Measurements from ENCODE around the gene COL6A1.
A peak's percentile ranks its signal among the peaks of the same experiment; 100 is the strongest.

The COL6A1 gene

DNA sequence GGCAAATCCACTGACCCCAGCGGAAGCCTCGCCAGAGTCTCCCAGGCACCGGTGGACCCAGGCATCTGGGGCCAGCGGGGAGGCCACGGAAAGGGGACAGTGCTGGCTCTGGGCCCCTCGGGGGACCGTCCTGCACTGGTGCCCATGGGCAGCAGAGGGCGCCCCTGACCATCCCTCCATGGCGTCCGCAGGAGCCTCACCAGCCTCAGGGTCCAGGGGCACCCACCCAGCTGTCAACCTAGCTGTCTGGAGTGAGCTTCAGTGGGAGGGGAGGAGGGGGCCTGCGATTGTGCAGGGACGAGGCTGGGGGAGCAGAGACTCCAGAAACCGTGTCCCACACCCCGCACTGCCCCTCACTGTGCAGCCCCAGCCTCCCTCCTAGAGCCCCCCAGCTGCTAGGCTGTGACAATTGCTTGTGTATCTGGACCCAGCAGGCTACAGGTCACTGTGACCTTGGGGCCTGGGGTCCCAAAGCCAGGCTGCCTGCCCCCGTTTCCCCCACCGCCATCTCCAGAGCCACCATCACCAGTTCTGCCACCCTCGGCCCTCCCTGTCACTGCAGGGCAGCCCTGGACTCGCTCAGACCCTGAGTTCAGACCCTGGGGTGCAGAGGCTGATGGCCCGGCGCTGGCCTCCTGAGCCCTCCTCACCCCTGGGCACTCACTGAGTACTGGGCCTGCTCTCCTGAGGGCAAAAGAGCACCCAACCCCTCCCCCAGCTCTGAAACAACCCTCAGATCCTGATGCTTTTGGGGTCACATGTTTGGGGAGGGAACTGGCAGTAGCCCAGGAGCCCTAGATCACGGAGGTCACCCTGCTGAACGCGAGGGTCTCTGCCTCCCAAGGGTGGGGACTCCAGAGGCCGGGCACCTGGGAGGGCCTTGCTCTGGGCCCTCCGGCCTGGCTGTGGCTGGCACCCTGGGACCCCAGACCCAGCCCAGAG lies 10.6 kb upstream of the COL6A1 start:
- Histone ChIP-seq H3K9me3 (ENCODE audit: insufficient read depth, low read length) (peaks cover 16% of the 10 kb centered on the region), H3K27me3 (ENCODE audit: insufficient read depth, insufficient read length) (peaks cover 16% of the 10 kb centered on the region), H3K36me3 (ENCODE audit: insufficient read depth, insufficient read length, low read length) (no peaks in the 10 kb centered on the region), H3K4me1 (ENCODE audit: insufficient read depth, insufficient read length) (peaks cover 31% of the 10 kb centered on the region), H3K9ac (ENCODE audit: insufficient read length, low read depth) (peak overlapping the region; percentile 79), H3K4me3 (ENCODE audit: insufficient read length, low read depth) (no peak overlapping the region)
- no peak for DNase-seq (ENCODE audit: low read depth, low spot score)
- TF ChIP-seq YY1 (IDR thresholded peaks at IDR 0.05; ENCODE audit: insufficient read depth, insufficient read length) (no peak), SUZ12 (IDR thresholded peaks at IDR 0.05; ENCODE audit: extremely low read depth, insufficient read depth, insufficient read length) (no peak), ZNF274 (IDR thresholded peaks at IDR 0.05; ENCODE audit: low read depth, low read length) (no peak)

DNA sequence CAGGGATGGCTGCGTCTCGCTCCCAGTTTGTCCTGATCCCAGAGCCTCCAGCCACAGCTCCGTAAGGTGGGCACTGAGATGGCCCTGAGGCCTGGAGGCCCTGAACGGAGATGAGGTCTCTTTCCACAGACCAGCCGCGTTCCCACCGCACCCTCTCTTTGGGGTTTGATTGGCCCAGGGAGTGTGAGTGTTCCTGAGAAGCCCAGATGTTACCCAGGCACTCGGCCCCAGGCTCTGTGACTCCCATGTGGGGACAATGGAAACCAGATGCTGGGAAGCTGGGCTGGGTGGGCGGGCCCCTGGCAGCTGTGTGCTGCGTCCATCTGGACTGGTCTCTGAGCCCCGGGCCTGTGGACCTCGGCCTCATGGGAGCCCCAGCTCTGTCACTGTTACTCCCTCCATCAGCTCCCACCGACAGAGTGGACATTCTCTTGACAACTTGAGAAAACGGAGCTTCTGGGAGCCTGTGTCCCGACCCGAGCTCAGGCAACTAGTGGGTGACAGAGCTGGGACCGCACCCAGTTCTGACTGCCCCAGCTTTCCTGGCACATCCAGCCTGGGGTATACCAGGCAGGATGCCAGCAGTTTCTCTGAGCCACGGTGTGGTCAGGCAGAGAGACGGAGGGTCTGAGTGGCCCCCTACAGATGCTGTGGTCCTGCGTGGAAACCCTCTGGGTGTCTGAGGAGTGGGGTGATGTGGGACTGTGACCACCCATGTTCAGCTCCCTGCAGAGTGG lies 9.8 kb upstream of the COL6A1 start:
- Histone ChIP-seq H3K27me3 (ENCODE audit: insufficient read depth, insufficient read length) (peaks cover 16% of the 10 kb centered on the region), H3K4me1 (ENCODE audit: insufficient read depth, insufficient read length) (peaks cover 31% of the 10 kb centered on the region), H3K9me3 (ENCODE audit: insufficient read depth, low read length) (peaks cover 7% of the 10 kb centered on the region; the same call in 1 of the 2 replicates), H3K9ac (ENCODE audit: insufficient read length, low read depth) (peak overlapping the region; percentile 94), H3K36me3 (ENCODE audit: insufficient read depth, insufficient read length, low read length) (no peaks in the 10 kb centered on the region), H3K4me3 (ENCODE audit: insufficient read length, low read depth) (peak overlapping the region; percentile 75)
- no peak for TF ChIP-seq YY1 (IDR thresholded peaks at IDR 0.05; ENCODE audit: insufficient read depth, insufficient read length)
- TF ChIP-seq ZNF274 (IDR thresholded peaks at IDR 0.05; ENCODE audit: low read depth, low read length): no peak
- TF ChIP-seq SUZ12 (IDR thresholded peaks at IDR 0.05; ENCODE audit: extremely low read depth, insufficient read depth, insufficient read length): no peak
- no peak for DNase-seq (ENCODE audit: low read depth, low spot score)

DNA sequence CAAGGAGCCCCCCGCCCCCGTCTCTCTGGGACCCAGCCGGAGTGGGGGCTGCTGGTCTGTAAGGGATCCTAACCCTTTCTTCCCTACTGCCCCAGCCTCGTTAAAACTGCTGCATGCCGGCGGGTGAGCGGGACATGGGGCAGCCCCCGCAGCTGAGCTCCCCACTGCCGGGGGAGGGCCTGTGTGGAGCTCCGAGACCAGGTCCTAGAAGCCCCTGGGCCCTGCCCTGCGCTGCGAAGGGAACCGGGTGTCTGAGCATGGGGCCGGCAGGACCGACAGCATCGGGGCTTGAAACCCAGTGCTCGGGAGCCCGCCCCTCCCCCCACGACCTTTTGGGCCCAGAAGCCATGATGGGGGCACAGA lies 9.2 kb upstream of the COL6A1 start:
- Histone ChIP-seq H3K4me1 (ENCODE audit: insufficient read depth, insufficient read length) (peaks cover 31% of the 10 kb centered on the region), H3K9me3 (ENCODE audit: insufficient read depth, low read length) (peaks cover 2% of the 10 kb centered on the region; the same call in 1 of the 2 replicates), H3K9ac (ENCODE audit: insufficient read length, low read depth) (peak overlapping the region; percentile 94), H3K4me3 (ENCODE audit: insufficient read length, low read depth) (peak overlapping the region; percentile 75), H3K27me3 (ENCODE audit: insufficient read depth, insufficient read length) (peaks cover 16% of the 10 kb centered on the region), H3K36me3 (ENCODE audit: insufficient read depth, insufficient read length, low read length) (no peaks in the 10 kb centered on the region)
- TF ChIP-seq SUZ12 (IDR thresholded peaks at IDR 0.05; ENCODE audit: extremely low read depth, insufficient read depth, insufficient read length) (no peak), ZNF274 (IDR thresholded peaks at IDR 0.05; ENCODE audit: low read depth, low read length) (no peak), YY1 (IDR thresholded peaks at IDR 0.05; ENCODE audit: insufficient read depth, insufficient read length) (no peak)
- no peak for DNase-seq (ENCODE audit: low read depth, low spot score)

DNA sequence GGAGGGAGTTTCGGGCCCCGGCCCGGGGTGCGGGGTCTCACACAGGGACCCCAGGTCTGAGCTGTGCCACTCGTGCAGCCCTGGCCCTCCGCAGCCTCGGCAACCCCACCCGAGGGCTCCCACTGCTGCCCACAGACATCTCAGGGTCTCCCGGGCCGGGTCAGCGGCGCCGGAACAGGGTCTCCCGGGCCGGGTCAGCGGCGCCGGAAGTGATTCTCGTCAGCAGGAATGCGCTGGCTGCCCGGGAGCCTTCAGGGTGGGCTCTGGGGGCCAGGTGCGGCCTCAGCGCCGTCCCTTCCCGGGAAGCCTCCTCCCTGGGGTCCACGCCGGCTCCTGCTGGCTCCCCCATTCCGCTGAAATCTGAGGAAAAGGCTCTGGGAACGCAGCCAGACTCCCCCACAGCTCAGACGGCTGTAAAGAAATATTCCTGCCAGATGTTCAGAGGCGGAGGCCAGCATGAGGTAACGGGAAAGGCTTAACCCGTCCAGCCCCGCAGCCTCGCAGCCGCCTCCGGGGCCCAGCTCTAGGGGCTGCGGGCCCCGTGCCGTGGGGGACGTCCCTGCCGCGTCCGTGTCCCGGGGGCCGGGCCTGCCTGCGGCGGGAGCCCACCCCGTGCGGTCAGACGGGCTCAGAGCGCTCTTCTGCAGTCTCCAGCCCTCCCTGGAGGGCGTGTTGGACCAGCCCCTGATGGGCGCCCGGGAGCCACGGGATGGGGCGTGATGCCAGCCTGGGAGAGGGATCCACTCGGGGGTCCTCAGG lies 8.7 kb upstream of the COL6A1 start:
- Histone ChIP-seq H3K4me1 (ENCODE audit: insufficient read depth, insufficient read length) (peaks cover 31% of the 10 kb centered on the region), H3K36me3 (ENCODE audit: insufficient read depth, insufficient read length, low read length) (no peaks in the 10 kb centered on the region), H3K9me3 (ENCODE audit: insufficient read depth, low read length) (no peaks in the 10 kb centered on the region), H3K4me3 (ENCODE audit: insufficient read length, low read depth) (peak overlapping the region; percentile 75), H3K9ac (ENCODE audit: insufficient read length, low read depth) (peak overlapping the region; percentile 94), H3K27me3 (ENCODE audit: insufficient read depth, insufficient read length) (peaks cover 16% of the 10 kb centered on the region)
- TF ChIP-seq ZNF274 (IDR thresholded peaks at IDR 0.05; ENCODE audit: low read depth, low read length) (no peak), SUZ12 (IDR thresholded peaks at IDR 0.05; ENCODE audit: extremely low read depth, insufficient read depth, insufficient read length) (no peak), YY1 (IDR thresholded peaks at IDR 0.05; ENCODE audit: insufficient read depth, insufficient read length) (no peak)
- no peak for DNase-seq (ENCODE audit: low read depth, low spot score)

DNA sequence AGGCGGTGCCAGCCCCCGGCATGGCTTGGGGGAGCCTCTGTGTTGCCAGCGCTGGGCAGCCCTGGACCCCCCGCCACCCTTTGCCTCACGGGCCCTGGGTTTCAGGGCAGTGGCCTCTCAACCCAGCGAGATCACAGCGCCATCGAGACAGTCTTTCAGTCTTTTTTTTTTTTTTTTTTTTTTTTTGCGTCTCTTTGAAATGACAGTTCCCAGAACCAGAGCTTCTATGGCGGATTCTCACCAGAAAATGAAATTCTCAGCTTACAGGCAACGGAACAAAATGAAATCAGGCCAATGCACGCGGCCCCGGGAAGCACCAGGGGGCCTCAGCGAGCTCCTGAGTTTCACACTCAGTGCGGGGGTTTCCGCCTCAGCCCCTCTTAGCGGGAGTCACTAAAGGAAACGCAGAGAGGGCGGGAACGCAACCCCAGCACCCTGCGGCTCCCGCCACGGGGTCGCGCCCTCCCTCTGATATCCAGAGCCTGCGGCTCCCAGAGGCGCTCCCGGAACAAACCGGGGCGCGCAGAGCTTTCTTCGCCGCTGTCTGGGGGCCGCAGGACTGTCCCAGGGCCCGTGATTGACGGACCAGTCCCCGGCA lies 8.0 kb upstream of the COL6A1 start:
- Histone ChIP-seq H3K27me3 (ENCODE audit: insufficient read depth, insufficient read length) (peaks cover 16% of the 10 kb centered on the region), H3K9me3 (ENCODE audit: insufficient read depth, low read length) (no peaks in the 10 kb centered on the region), H3K4me1 (ENCODE audit: insufficient read depth, insufficient read length) (peaks cover 31% of the 10 kb centered on the region), H3K36me3 (ENCODE audit: insufficient read depth, insufficient read length, low read length) (no peaks in the 10 kb centered on the region), H3K4me3 (ENCODE audit: insufficient read length, low read depth) (peak overlapping the region; percentile 75), H3K9ac (ENCODE audit: insufficient read length, low read depth) (peak overlapping the region; percentile 94)
- no peak for DNase-seq (ENCODE audit: low read depth, low spot score)
- TF ChIP-seq SUZ12 (IDR thresholded peaks at IDR 0.05; ENCODE audit: extremely low read depth, insufficient read depth, insufficient read length) (no peak), ZNF274 (IDR thresholded peaks at IDR 0.05; ENCODE audit: low read depth, low read length) (no peak), YY1 (IDR thresholded peaks at IDR 0.05; ENCODE audit: insufficient read depth, insufficient read length) (no peak)

DNA sequence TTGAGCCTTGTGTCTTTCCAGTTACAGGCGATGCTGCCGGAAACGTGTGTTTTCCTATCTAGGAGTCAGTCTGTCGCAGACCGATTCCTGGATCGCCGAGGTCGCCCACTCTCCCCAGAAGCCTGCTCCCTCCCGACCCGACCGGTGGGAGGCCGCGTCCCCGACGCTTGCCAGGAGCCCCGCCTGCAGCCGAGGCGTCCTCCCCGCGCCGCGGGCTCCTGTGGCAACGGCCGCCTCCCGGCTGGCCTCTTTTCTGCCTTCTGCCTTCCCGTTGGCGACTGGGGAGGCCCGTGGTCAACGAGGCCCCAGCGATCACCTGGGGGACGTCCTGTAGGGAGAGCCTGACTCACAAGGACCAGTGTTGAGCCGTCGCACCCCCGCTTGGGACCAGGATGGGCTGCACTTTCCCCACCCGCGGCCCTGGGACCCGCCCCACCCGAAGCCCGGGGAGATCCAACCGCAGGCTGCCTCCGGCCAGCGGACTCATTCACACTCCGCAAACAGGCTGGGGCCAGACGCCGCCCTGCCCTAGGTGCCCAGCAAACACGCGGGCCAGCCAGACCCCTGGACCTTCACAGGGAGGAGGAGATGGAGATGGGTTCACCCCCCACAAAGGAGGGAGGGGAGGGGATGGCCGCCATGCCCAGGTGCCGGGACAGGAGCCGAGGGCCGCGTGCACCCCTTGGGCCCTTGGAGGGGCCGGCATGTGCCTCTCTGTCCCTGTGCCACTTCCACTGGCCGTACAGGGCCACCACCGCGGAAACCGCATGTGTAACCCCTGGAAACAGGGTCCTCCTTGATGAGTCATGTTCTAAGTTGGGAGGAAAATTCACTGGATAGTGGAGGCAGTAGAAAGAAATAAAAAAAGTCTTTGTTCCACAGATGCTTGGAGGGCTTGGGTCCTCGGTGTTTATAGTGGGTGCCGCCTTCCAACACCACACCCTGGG lies 7.2 kb upstream of the COL6A1 start:
- peak overlapping the region; percentile 92 for H3K9ac ChIP-seq (ENCODE audit: insufficient read length, low read depth)
- H3K27me3 ChIP-seq (ENCODE audit: insufficient read depth, insufficient read length): peaks cover 16% of the 10 kb centered on the region
- peak overlapping the region; percentile 75 for H3K4me3 ChIP-seq (ENCODE audit: insufficient read length, low read depth)
- H3K36me3 ChIP-seq (ENCODE audit: insufficient read depth, insufficient read length, low read length): no peaks in the 10 kb centered on the region
- peaks cover 31% of the 10 kb centered on the region for H3K4me1 ChIP-seq (ENCODE audit: insufficient read depth, insufficient read length)
- TF ChIP-seq YY1 (IDR thresholded peaks at IDR 0.05; ENCODE audit: insufficient read depth, insufficient read length) (peak; percentile 6), ZNF274 (IDR thresholded peaks at IDR 0.05; ENCODE audit: low read depth, low read length) (no peak), SUZ12 (IDR thresholded peaks at IDR 0.05; ENCODE audit: extremely low read depth, insufficient read depth, insufficient read length) (no peak)
- H3K9me3 ChIP-seq (ENCODE audit: insufficient read depth, low read length): no peaks in the 10 kb centered on the region
- no peak for DNase-seq (ENCODE audit: low read depth, low spot score)
